HCT116 (cell line): ENCODE measurements around the gene SEMA3B. TPM values are rescaled to one million over a fixed set of nuclear protein-coding genes. Genes with fewer than 3 reads are reported as not detected.

Experiments
- ATAC-seq: fragments of 200-7000 bp; cut with Tn5 transposase; 2 replicates; pipeline ENCODE4 v1.9.1; 2020; ENCODE audit warnings: mild to moderate bottlenecking, moderate library complexity
- BruUV-seq: library from RNA; stranded (reverse); fragments of 400-500 nt; replicated peaks from 2 replicates; lab custom pipeline; 2021; lab: Mats Ljungman, UMichigan
- CTCF ChIA-PET: fragments of 300-600 bp; sonication (Branson Sonifier 250); formaldehyde crosslinking; loops from one replicate; lab custom pipeline; 2021; ENCODE audit warnings: antibody characterized with exemption; lab: Charles Lee
- POLR2A ChIA-PET: fragments of 300-600, 350-600 bp; sonication (Branson Sonifier 250); formaldehyde crosslinking; loops from one replicate; lab custom pipeline; 2021; ENCODE audit warnings: antibody characterized with exemption; lab: Charles Lee
- RAD21 ChIA-PET, 2 experiments: fragments of 300-600 bp; sonication (Branson Sonifier 250); formaldehyde crosslinking; loops; one replicate each; lab custom pipeline; 2023; ENCODE audit warnings: low total read pairs in 2 of 2; ENCODE audit not compliant: uncharacterized antibody in 2 of 2, unreplicated experiment in 2 of 2, low non-redundant PET in 1 of 2; lab: Charles Lee
- DNase-seq: peaks from one replicate; pipeline ENCODE4 v3.0.0-alpha.2; 2010; ENCODE audit warnings: low read depth, low spot score
- H2AFZ ChIP-seq: fragments of 200-600 bp; shearing (Covaris generic), sonication (generic); 2 replicates; pipeline ENCODE4 v1.6.1; 2017; ENCODE audit warnings: low read depth, mixed run types, mixed read lengths, antibody characterized with exemption, low read length; ENCODE audit not compliant: poor library complexity, severe bottlenecking
- H3K27ac ChIP-seq: 2 replicates; pipeline ENCODE4 v1.5.1; 2012; ENCODE audit warnings: low read depth, low read length
- H3K27me3 ChIP-seq: fragments of 200-600 bp; sonication (generic); 2 replicates; pipeline ENCODE4 v1.6.1; 2016; ENCODE audit warnings: mixed run types, low read length, mixed read lengths; ENCODE audit not compliant: insufficient read depth
- H3K36me3 ChIP-seq, 2 experiments: fragments of 200-500 bp in 1 of 2; fragments of 200-600 bp in 1 of 2; sonication (Bioruptor generic) in 1 of 2; sonication (generic) in 1 of 2; 2 replicates each; pipeline versions ENCODE4 v1.5.1 to v1.6.1; 2014 to 2016; ENCODE audit warnings: low read length in 2 of 2, inconsistent platforms in 1 of 2, mixed read lengths in 1 of 2, mixed run types in 1 of 2; ENCODE audit not compliant: insufficient read depth in 2 of 2, control insufficient read depth in 1 of 2
- H3K4me1 ChIP-seq, 2 experiments: fragments of 200-600 bp in 1 of 2; sonication (generic) in 1 of 2; 2 replicates each; pipeline versions ENCODE4 v1.5.1 to v1.6.1; 2012 to 2017; ENCODE audit warnings: low read length in 2 of 2, inconsistent platforms in 1 of 2, mild to moderate bottlenecking in 1 of 2, mixed read lengths in 1 of 2, mixed run types in 1 of 2, moderate library complexity in 1 of 2; ENCODE audit not compliant: insufficient read depth in 2 of 2, control insufficient read depth in 1 of 2
- H3K4me2 ChIP-seq: fragments of 200-600 bp; sonication (generic); 2 replicates; pipeline ENCODE4 v1.6.1; 2017; ENCODE audit warnings: mixed run types, low read length, mixed read lengths
- H3K4me3 ChIP-seq, 2 experiments: fragments of 200-600 bp in 1 of 2; sonication (generic) in 1 of 2; replicated peaks in 1 of 2; 2 replicates each; pipeline ENCODE4 v1.5.1; 2011 to 2016; ENCODE audit warnings: low read length in 2 of 2, control low read depth in 1 of 2, low read depth in 1 of 2, mild to moderate bottlenecking in 1 of 2, mixed read lengths in 1 of 2, mixed run types in 1 of 2
- H3K79me2 ChIP-seq: fragments of 200-600 bp; sonication (generic); 2 replicates; pipeline ENCODE4 v1.6.1; 2017; ENCODE audit warnings: mild to moderate bottlenecking, mixed run types, low read length, moderate library complexity, mixed read lengths; ENCODE audit not compliant: insufficient read depth
- H3K9ac ChIP-seq: fragments of 200-600 bp; sonication (generic); 2 replicates; pipeline ENCODE4 v1.6.1; 2016; ENCODE audit warnings: low read length, mixed read lengths
- H3K9me2 ChIP-seq: fragments of 200-600 bp; sonication (generic), shearing (Covaris generic); 2 replicates; pipeline ENCODE4 v1.6.1; 2017; ENCODE audit warnings: mixed run types, mild to moderate bottlenecking, moderate library complexity; ENCODE audit not compliant: insufficient read depth
- H3K9me3 ChIP-seq, 2 experiments: fragments of 200-500 bp in 1 of 2; fragments of 200-600 bp in 1 of 2; sonication (Bioruptor generic) in 1 of 2; sonication (generic) in 1 of 2; 2 replicates each; pipeline ENCODE4 v1.6.1; 2014 to 2017; ENCODE audit warnings: low read length in 2 of 2, mixed read lengths in 2 of 2, inconsistent platforms in 1 of 2, low read depth in 1 of 2, mild to moderate bottlenecking in 1 of 2, mixed run types in 1 of 2, moderate library complexity in 1 of 2; ENCODE audit not compliant: control insufficient read depth in 1 of 2, insufficient read depth in 1 of 2
- H4K20me1 ChIP-seq: fragments of 200-600 bp; sonication (generic), shearing (Covaris generic); 2 replicates; pipeline ENCODE4 v1.6.1; 2017; ENCODE audit warnings: mixed run types, mild to moderate bottlenecking, moderate library complexity; ENCODE audit not compliant: insufficient read depth
- ATF3 ChIP-seq: IDR thresholded peaks from 2 replicates; pipeline ENCODE4 v1.6.1; 2012
- ELF1 ChIP-seq: IDR thresholded peaks from 2 replicates; pipeline ENCODE4 v1.6.1; 2012; ENCODE audit warnings: low read depth, borderline replicate concordance
- JUND ChIP-seq: IDR thresholded peaks from 2 replicates; pipeline ENCODE4 v1.6.1; 2012
- POLR2A ChIP-seq: IDR thresholded peaks from 2 replicates; pipeline ENCODE4 v1.7.0; 2011; ENCODE audit warnings: borderline replicate concordance; ENCODE audit not compliant: insufficient read depth, insufficient read length; ENCODE audit errors: extremely low read depth
- SIN3A ChIP-seq: IDR thresholded peaks from 2 replicates; pipeline ENCODE4 v1.6.1; 2012; ENCODE audit warnings: low read depth
- SP1 ChIP-seq: IDR thresholded peaks from 2 replicates; pipeline ENCODE4 v1.6.1; 2012; ENCODE audit warnings: low read depth
- SRF ChIP-seq: IDR thresholded peaks from 2 replicates; pipeline ENCODE4 v1.6.1; 2012; ENCODE audit warnings: low read depth
- TCF7L2 ChIP-seq: IDR thresholded peaks from 2 replicates; pipeline ENCODE4 v1.7.0; 2011; ENCODE audit warnings: borderline replicate concordance, inconsistent platforms; ENCODE audit not compliant: insufficient read depth, insufficient read length; ENCODE audit errors: extremely low read depth
- YY1 ChIP-seq: IDR thresholded peaks from 2 replicates; pipeline ENCODE4 v1.6.1; 2011; ENCODE audit warnings: low read length, low read depth, moderate library complexity, mild to moderate bottlenecking; ENCODE audit not compliant: insufficient replicate concordance; ENCODE audit errors: extremely low read depth
- ZNF274 ChIP-seq: fragments of 200-500 bp; sonication (Bioruptor generic); IDR thresholded peaks from 2 replicates; pipeline ENCODE4 v1.6.1; 2014; ENCODE audit warnings: mild to moderate bottlenecking, low read depth, low read length, inconsistent platforms
- intact Hi-C: fragments of 100-400 bp; cut with micrococcal nuclease; formaldehyde crosslinking; loops from 2 replicates; pipeline ENCODE4 v1.10.0; 2022
- total RNA-seq: library from RNA; stranded (reverse); gene quantifications from one replicate; pipeline ENCODE4 v1.2.1, GENCODE V29; 2021; ENCODE audit not compliant: unreplicated experiment
- TF ChIP-seq, protein P1 (sequence below), 3 experiments: fragments of 200-600 bp in 1 of 3; sonication (generic) in 1 of 3; IDR thresholded peaks in 2 of 3; conservative IDR thresholded peaks in 1 of 3; 2 replicates each; pipeline ENCODE4 v1.5.1; 2012 to 2017; ENCODE audit warnings: low read depth in 2 of 3, low read length in 2 of 3, antibody characterized with exemption in 1 of 3, borderline replicate concordance in 1 of 3, control low read depth in 1 of 3, mild to moderate bottlenecking in 1 of 3, mixed read lengths in 1 of 3, mixed run types in 1 of 3, moderate library complexity in 1 of 3; ENCODE audit not compliant: insufficient read depth in 1 of 3
- TF ChIP-seq, protein P2 (sequence below): IDR thresholded peaks from 2 replicates; pipeline ENCODE4 v1.6.1; 2011; ENCODE audit warnings: mild to moderate bottlenecking, low read length, moderate library complexity; ENCODE audit not compliant: insufficient replicate concordance; ENCODE audit errors: extremely low read depth

Gene SEMA3B
- total RNA-seq, 1 experiment from 2014 or later, result 46.2 TPM

- TF ChIP-seq ATF3, result no peak
- TF ChIP-seq POLR2A, result no peak
- TF ChIP-seq SRF, result no peak
- no peak for TF ChIP-seq YY1
- TF ChIP-seq, all 23 proteins: peak for 0
- peak overlapping the region; percentile 81 for H3K27ac ChIP-seq
- H3K4me1 ChIP-seq, result peaks cover 41 to 55% of the 10 kb centered on the region in 2 experiments
- BruUV-seq, result no TSS peak
- H3K79me2 ChIP-seq, result peaks cover 73% of the 10 kb centered on the region
- no peaks in the 10 kb centered on the region for H3K9me3 ChIP-seq
- POLR2A ChIA-PET, result interaction anchor here (3.5 kb wide), 1 partner anchor 9 kb away, joined by 34 read pairs; no protein-coding TSS in a partner anchor
- ATAC-seq (no peak), DNase-seq (no peak)
- H4K20me1 ChIP-seq, result 0 out of 2 replicates have a peak, but pooled peaks cover 4% of the 10 kb centered on the region
- peak overlapping the region; percentile 86 for H3K4me2 ChIP-seq
- intact Hi-C loops, result no loop called here
- no peak overlapping the region for H2AFZ ChIP-seq
- H3K4me3 ChIP-seq, result peak overlapping the region; percentile 80 to 89
- no peaks in the 10 kb centered on the region for H3K9me2 ChIP-seq
- H3K27me3 ChIP-seq, result no peaks in the 10 kb centered on the region
- H3K9ac ChIP-seq, result peak overlapping the region; percentile 79
- peaks cover 0 to 5% of the 10 kb centered on the region in 2 experiments; a peak in 1 of 4 replicates for H3K36me3 ChIP-seq
- RAD21 ChIA-PET, result no interaction called here
- CTCF ChIA-PET, result interaction anchor here (0.6 kb wide), 1 partner anchor 8 kb away, joined by 3 read pairs; no protein-coding TSS in a partner anchor
Measured at GRCh38 chr3:50238549-50239026, 30.4 kb upstream of the SEMA3B start.

- CTCF ChIA-PET, result no interaction called here
- Histone ChIP-seq H2AFZ (no peak overlapping the region), H3K79me2 (peaks cover 82% of the 10 kb centered on the region), H4K20me1 (0 out of 2 replicates have a peak, but pooled peaks cover 4% of the 10 kb centered on the region), H3K4me2 (no peak overlapping the region), H3K4me3 (no peak overlapping the region), H3K27ac (no peak overlapping the region), H3K9me2 (no peaks in the 10 kb centered on the region), H3K9me3 (no peaks in the 10 kb centered on the region), H3K36me3 (peaks cover 0 to 5% of the 10 kb centered on the region in 2 experiments; a peak in 1 of 4 replicates)
- DNase-seq (no peak), ATAC-seq (no peak)
- no TSS peak for BruUV-seq
- intact Hi-C loops, result no loop called here
- TF ChIP-seq SP1 (no peak), ATF3 (no peak), POLR2A (no peak), SIN3A (no peak), TCF7L2 (no peak), ELF1 (no peak), JUND (no peak), YY1 (no peak), ZNF274 (no peak)
- TF ChIP-seq, protein P1, sequence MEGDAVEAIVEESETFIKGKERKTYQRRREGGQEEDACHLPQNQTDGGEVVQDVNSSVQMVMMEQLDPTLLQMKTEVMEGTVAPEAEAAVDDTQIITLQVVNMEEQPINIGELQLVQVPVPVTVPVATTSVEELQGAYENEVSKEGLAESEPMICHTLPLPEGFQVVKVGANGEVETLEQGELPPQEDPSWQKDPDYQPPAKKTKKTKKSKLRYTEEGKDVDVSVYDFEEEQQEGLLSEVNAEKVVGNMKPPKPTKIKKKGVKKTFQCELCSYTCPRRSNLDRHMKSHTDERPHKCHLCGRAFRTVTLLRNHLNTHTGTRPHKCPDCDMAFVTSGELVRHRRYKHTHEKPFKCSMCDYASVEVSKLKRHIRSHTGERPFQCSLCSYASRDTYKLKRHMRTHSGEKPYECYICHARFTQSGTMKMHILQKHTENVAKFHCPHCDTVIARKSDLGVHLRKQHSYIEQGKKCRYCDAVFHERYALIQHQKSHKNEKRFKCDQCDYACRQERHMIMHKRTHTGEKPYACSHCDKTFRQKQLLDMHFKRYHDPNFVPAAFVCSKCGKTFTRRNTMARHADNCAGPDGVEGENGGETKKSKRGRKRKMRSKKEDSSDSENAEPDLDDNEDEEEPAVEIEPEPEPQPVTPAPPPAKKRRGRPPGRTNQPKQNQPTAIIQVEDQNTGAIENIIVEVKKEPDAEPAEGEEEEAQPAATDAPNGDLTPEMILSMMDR (IDR thresholded peaks at IDR 0.05 in 2 of 3, conservative IDR thresholded peaks at IDR 0.05 in 1 of 3; ENCODE audit: borderline replicate concordance in 1 of 3, insufficient read depth in 1 of 3, low read depth in 2 of 3, low read length in 2 of 3), result no peak
- TF ChIP-seq, protein P2, sequence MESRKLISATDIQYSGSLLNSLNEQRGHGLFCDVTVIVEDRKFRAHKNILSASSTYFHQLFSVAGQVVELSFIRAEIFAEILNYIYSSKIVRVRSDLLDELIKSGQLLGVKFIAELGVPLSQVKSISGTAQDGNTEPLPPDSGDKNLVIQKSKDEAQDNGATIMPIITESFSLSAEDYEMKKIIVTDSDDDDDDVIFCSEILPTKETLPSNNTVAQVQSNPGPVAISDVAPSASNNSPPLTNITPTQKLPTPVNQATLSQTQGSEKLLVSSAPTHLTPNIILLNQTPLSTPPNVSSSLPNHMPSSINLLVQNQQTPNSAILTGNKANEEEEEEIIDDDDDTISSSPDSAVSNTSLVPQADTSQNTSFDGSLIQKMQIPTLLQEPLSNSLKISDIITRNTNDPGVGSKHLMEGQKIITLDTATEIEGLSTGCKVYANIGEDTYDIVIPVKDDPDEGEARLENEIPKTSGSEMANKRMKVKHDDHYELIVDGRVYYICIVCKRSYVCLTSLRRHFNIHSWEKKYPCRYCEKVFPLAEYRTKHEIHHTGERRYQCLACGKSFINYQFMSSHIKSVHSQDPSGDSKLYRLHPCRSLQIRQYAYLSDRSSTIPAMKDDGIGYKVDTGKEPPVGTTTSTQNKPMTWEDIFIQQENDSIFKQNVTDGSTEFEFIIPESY, result no peak
- TF ChIP-seq, all 23 proteins: peak for 0
- Histone ChIP-seq H3K4me1 (peaks cover 38 to 52% of the 10 kb centered on the region in 2 experiments), H3K9ac (0 out of 2 replicates have a peak overlapping the region, but pooled peaks have one; percentile 79), H3K27me3 (no peaks in the 10 kb centered on the region)
- ChIA-PET RAD21 (no interaction called here), POLR2A (no interaction called here)
Measured at GRCh38 chr3:50239649-50240048, 29.3 kb upstream of the SEMA3B start.
